NCI-H1436 treated with DMSO at 0.1 percent for 48 hours (cell line): ENCODE measurements around the gene RXFP2.

Source experiments
- DNase-seq: peaks from one replicate; lab custom pipeline; 2025; lab: John Stamatoyannopoulos, UW

RXFP2 gene

DNA sequence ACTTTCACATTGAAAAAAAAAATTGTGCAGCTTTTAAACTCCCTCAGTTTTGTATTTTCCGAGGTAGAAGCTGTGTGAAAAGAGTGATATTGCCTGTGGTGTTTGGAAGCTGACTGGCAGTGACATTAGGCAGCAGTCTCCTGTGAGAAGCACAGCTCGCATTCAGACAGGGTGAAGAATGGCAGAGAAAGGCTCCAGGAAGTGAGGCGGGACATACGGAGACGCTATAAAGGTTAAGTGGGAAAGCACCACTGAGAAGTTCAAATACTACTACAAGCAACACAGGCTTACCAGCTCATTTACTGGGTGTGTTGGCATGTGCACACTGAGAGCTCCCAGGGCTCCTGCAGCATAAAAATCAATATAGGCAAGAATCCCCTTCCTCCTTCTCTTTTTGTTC is 88.4 kb downstream of the RXFP2 start:
- no peak for DNase-seq

DNA sequence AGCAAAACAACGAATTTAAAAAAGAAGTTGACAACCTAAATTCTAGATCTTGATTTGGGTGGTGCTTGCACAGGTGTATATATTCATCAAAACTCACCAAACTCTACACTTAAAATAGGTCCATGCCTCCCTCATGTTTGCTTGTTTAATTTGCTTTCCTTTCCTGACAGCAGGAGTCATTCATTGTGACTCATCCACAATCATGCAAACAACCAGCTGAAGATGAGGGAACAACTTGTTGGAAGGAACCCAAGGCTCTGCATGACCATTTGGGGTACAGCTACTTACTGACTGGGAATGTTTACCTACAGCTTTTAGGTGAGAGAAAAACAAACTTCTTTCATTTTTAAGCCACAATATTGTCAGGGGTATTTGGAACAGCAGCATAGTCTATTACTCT is 96.6 kb downstream of the RXFP2 start:
- no peak for DNase-seq

DNA sequence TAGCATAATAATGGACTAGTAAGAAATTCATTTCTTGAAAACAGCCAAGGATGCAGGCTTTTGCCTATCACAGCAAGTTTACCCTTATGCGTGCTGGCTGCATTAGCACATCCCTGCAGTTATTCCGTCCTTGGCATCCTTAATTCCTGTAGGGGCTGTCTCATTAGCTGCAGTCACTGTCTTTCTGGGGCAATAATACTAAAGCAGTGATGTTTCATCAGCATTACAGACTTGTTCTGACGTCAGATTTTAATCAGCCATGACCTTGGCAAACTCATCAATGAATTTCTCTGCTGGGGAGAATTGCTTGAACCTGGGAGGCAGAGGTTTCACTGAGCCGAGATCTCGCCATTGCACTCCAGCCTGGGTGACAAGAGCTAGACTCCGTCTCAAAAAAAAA is 103.7 kb downstream of the RXFP2 start:
- DNase-seq = no peak

DNA sequence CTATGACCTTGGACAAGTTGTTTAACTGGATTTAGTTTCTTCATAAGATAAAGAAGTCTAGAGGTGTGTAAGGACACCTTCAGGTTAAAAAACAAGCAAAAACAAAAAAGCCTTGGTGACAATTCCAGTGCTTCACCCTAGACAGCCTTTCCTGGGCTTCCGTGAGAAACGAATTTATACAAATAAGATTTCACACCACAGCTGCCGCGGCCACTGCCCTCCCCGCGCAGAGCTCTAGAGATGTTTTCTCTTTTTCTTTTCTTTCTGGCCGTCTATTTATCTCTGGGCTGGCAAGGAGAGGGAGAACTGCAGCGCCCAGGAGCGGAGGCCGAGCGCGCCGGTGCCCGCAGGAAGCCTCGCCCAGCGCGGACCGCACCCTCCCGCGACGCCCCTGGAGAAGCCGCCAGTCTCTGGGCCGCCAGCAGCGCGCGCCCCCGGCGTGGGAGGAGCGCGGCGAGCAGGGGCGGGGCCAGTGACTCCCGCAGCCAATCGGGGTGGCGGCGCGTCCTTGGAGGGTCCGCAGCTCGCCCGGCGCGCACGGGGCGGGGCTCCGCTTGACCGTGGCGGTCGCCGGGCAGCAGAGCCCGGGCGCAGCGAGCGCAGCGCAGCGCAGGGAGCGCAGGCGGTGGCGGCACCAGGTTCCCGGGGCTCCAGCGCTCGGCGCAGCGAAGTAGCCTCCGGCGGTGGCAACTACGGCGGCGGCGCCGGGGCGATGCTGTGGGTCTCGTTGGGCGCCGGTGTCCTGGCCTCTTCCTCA is 107.0 kb downstream of the RXFP2 start:
- DNase-seq = no peak

DNA sequence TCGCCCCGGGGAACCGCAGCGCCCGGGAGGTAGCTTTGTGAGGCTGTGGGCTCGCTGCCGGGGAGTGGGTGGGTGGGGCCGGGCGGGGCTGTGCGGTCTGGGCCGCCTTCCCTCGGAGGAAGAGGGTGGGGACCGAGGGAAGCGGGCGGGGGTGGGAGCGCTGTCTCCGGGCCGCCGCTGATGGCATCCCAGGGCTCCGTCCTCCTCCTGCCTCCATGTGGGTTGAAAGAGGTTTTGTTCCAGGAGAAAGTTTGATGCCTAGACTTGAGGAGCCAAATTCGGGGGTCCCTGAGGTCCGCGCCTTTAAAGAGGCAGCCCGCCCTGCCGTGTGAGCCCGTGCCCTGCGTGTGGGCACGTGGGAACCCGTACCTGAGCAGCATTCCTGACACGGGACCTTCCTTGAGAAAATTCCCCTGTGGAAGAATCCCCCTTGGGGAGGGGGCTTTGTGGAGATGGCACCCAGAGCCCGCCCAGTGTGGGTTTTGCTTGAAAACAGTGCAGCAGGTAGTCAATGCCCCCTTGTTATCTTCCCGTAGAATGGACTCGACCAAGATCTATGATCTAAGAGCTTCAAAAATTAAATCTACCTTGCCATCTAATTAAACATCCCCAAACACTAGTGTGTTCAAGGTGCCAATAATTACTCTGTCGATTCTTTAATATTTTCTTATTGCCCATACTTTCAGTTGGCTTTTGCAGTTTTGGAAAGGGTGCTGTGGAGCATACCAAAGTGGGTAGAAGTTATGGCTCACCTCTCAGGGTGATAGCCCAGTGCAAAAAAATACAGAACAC is 107.8 kb downstream of the RXFP2 start:
- no peak for DNase-seq

DNA sequence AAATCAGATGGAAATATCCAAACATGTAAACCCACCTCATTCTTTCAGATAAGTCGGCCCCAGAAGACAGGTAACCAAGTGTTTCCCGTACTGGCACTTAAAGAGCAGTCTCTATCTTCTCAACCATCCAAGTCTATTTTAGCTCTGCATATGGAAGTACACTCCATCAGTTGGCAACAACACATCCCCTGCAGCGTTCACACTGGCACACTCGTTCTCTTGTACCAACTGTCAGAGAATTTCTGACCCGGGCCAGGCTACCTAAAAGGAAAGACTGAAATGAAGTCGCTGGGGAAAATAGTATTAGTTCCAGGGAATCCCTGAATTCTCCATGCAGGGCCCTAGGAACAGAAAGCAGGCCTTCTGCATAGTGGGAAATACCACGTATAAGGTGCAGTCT is 109.3 kb downstream of the RXFP2 start:
- DNase-seq = no peak

DNA sequence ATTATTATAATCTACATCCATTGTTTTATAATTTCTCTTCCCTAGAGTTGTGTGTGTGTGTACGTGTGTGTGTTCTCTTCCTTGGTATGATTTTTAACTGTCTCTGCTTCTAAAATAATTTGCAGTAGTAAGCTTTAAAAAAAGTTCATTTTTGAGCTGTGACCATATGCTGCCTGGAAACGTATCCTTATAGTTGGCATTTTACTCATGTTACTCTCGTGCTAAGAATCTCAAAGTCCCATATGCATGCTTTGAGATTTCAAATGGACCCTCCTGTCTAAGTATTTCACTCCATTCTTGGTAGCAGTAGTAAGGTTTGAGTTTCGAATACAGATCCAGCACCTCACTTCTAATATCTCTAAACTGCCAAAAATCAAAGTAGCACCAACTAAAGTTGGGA is 109.9 kb downstream of the RXFP2 start:
- DNase-seq = no peak

DNA sequence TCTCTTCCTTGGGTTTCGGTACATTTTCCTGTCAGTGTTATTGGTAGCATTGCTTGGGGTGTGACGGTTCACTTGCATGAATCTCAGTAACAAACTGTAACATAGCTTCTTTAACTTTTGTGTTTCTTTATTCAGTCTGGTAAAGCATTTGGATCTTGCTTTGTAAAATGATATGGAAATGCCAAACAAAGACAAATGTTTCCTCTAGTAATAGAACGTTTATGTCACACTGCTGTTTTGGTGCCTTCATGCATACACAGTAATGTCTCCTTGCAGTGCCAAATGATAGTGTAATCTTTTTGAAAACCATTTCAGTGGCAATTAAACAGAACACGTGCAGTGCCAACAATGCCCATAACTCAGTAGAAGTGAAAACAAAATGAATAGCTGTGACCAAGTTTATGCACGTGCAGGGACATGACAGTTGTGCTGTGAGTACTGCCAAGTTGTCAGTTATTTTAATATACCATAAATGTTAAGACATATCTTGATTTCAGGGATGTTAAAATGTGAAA is 110.8 kb downstream of the RXFP2 start:
- no peak for DNase-seq

DNA sequence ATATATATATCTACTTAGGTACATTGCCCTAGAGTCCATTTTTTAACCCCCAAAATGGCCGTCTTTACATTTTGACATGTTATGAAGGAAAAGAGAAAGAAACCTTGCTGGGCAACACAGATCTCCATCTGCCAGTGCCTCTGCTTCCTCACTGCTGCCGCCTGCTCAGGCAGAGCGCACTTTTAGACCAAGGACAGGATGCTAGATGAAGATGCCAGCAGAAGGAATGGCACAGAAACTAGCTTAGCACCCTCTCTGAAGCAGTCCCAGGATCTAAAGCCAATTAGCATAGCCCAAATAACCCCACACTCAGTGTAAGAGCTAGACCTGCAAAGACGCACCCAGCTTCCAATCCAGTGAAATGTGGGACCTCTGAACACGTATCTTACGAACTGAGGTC is 111.9 kb downstream of the RXFP2 start:
- DNase-seq = no peak
